HCT116 (cell line): ENCODE results near the gene DENND4B. TPM values are rescaled to one million over a fixed set of nuclear protein-coding genes. Genes with fewer than 3 reads are reported as not detected.

Source experiments
- ATAC-seq: fragments of 200-7000 bp; cut with Tn5 transposase; 2 replicates; pipeline ENCODE4 v1.9.1; 2020; ENCODE audit warnings: mild to moderate bottlenecking, moderate library complexity
- BruUV-seq: library from RNA; stranded (reverse); fragments of 400-500 nt; replicated peaks from 2 replicates; lab custom pipeline; 2021; lab: Mats Ljungman, UMichigan
- CTCF ChIA-PET: fragments of 300-600 bp; sonication (Branson Sonifier 250); formaldehyde crosslinking; loops from one replicate; lab custom pipeline; 2021; ENCODE audit warnings: antibody characterized with exemption; lab: Charles Lee
- POLR2A ChIA-PET: fragments of 300-600, 350-600 bp; sonication (Branson Sonifier 250); formaldehyde crosslinking; loops from one replicate; lab custom pipeline; 2021; ENCODE audit warnings: antibody characterized with exemption; lab: Charles Lee
- RAD21 ChIA-PET, 2 experiments: fragments of 300-600 bp; sonication (Branson Sonifier 250); formaldehyde crosslinking; loops; one replicate each; lab custom pipeline; 2023; ENCODE audit warnings: low total read pairs in 2 of 2; ENCODE audit not compliant: uncharacterized antibody in 2 of 2, unreplicated experiment in 2 of 2, low non-redundant PET in 1 of 2; lab: Charles Lee
- DNase-seq: peaks from one replicate; pipeline ENCODE4 v3.0.0-alpha.2; 2010; ENCODE audit warnings: low read depth, low spot score
- H2AFZ ChIP-seq: fragments of 200-600 bp; shearing (Covaris generic), sonication (generic); 2 replicates; pipeline ENCODE4 v1.6.1; 2017; ENCODE audit warnings: low read depth, mixed run types, mixed read lengths, antibody characterized with exemption, low read length; ENCODE audit not compliant: poor library complexity, severe bottlenecking
- H3K27ac ChIP-seq: 2 replicates; pipeline ENCODE4 v1.5.1; 2012; ENCODE audit warnings: low read depth, low read length
- H3K27me3 ChIP-seq: fragments of 200-600 bp; sonication (generic); 2 replicates; pipeline ENCODE4 v1.6.1; 2016; ENCODE audit warnings: mixed run types, low read length, mixed read lengths; ENCODE audit not compliant: insufficient read depth
- H3K36me3 ChIP-seq, 2 experiments: fragments of 200-500 bp in 1 of 2; fragments of 200-600 bp in 1 of 2; sonication (Bioruptor generic) in 1 of 2; sonication (generic) in 1 of 2; 2 replicates each; pipeline versions ENCODE4 v1.5.1 to v1.6.1; 2014 to 2016; ENCODE audit warnings: low read length in 2 of 2, inconsistent platforms in 1 of 2, mixed read lengths in 1 of 2, mixed run types in 1 of 2; ENCODE audit not compliant: insufficient read depth in 2 of 2, control insufficient read depth in 1 of 2
- H3K4me1 ChIP-seq, 2 experiments: fragments of 200-600 bp in 1 of 2; sonication (generic) in 1 of 2; 2 replicates each; pipeline versions ENCODE4 v1.5.1 to v1.6.1; 2012 to 2017; ENCODE audit warnings: low read length in 2 of 2, inconsistent platforms in 1 of 2, mild to moderate bottlenecking in 1 of 2, mixed read lengths in 1 of 2, mixed run types in 1 of 2, moderate library complexity in 1 of 2; ENCODE audit not compliant: insufficient read depth in 2 of 2, control insufficient read depth in 1 of 2
- H3K4me2 ChIP-seq: fragments of 200-600 bp; sonication (generic); 2 replicates; pipeline ENCODE4 v1.6.1; 2017; ENCODE audit warnings: mixed run types, low read length, mixed read lengths
- H3K4me3 ChIP-seq, 2 experiments: fragments of 200-600 bp in 1 of 2; sonication (generic) in 1 of 2; replicated peaks in 1 of 2; 2 replicates each; pipeline ENCODE4 v1.5.1; 2011 to 2016; ENCODE audit warnings: low read length in 2 of 2, control low read depth in 1 of 2, low read depth in 1 of 2, mild to moderate bottlenecking in 1 of 2, mixed read lengths in 1 of 2, mixed run types in 1 of 2
- H3K79me2 ChIP-seq: fragments of 200-600 bp; sonication (generic); 2 replicates; pipeline ENCODE4 v1.6.1; 2017; ENCODE audit warnings: mild to moderate bottlenecking, mixed run types, low read length, moderate library complexity, mixed read lengths; ENCODE audit not compliant: insufficient read depth
- H3K9ac ChIP-seq: fragments of 200-600 bp; sonication (generic); 2 replicates; pipeline ENCODE4 v1.6.1; 2016; ENCODE audit warnings: low read length, mixed read lengths
- H3K9me2 ChIP-seq: fragments of 200-600 bp; sonication (generic), shearing (Covaris generic); 2 replicates; pipeline ENCODE4 v1.6.1; 2017; ENCODE audit warnings: mixed run types, mild to moderate bottlenecking, moderate library complexity; ENCODE audit not compliant: insufficient read depth
- H3K9me3 ChIP-seq, 2 experiments: fragments of 200-500 bp in 1 of 2; fragments of 200-600 bp in 1 of 2; sonication (Bioruptor generic) in 1 of 2; sonication (generic) in 1 of 2; 2 replicates each; pipeline ENCODE4 v1.6.1; 2014 to 2017; ENCODE audit warnings: low read length in 2 of 2, mixed read lengths in 2 of 2, inconsistent platforms in 1 of 2, low read depth in 1 of 2, mild to moderate bottlenecking in 1 of 2, mixed run types in 1 of 2, moderate library complexity in 1 of 2; ENCODE audit not compliant: control insufficient read depth in 1 of 2, insufficient read depth in 1 of 2
- H4K20me1 ChIP-seq: fragments of 200-600 bp; sonication (generic), shearing (Covaris generic); 2 replicates; pipeline ENCODE4 v1.6.1; 2017; ENCODE audit warnings: mixed run types, mild to moderate bottlenecking, moderate library complexity; ENCODE audit not compliant: insufficient read depth
- ATF3 ChIP-seq: IDR thresholded peaks from 2 replicates; pipeline ENCODE4 v1.6.1; 2012
- CEBPB ChIP-seq: IDR thresholded peaks from 2 replicates; pipeline ENCODE4 v1.6.1; 2012; ENCODE audit warnings: low read depth
- CTCF ChIP-seq, 3 experiments: fragments of 200-600 bp in 1 of 3; sonication (generic) in 1 of 3; IDR thresholded peaks in 2 of 3; conservative IDR thresholded peaks in 1 of 3; 2 replicates each; pipeline ENCODE4 v1.5.1; 2012 to 2017; ENCODE audit warnings: low read depth in 2 of 3, low read length in 2 of 3, antibody characterized with exemption in 1 of 3, borderline replicate concordance in 1 of 3, control low read depth in 1 of 3, mild to moderate bottlenecking in 1 of 3, mixed read lengths in 1 of 3, mixed run types in 1 of 3, moderate library complexity in 1 of 3; ENCODE audit not compliant: insufficient read depth in 1 of 3
- EGR1 ChIP-seq: IDR thresholded peaks from 2 replicates; pipeline ENCODE4 v1.6.1; 2012; ENCODE audit warnings: low read depth
- ELF1 ChIP-seq: IDR thresholded peaks from 2 replicates; pipeline ENCODE4 v1.6.1; 2012; ENCODE audit warnings: low read depth, borderline replicate concordance
- EZH2 ChIP-seq: fragments of 200-600 bp; sonication (generic); IDR thresholded peaks from 2 replicates; pipeline ENCODE4 v1.6.1; 2017; ENCODE audit warnings: antibody characterized with exemption, mixed run types
- EZH2phosphoT487 ChIP-seq: fragments of 200-600 bp; IDR thresholded peaks from 2 replicates; pipeline ENCODE4 v1.6.1; 2018; ENCODE audit warnings: antibody characterized with exemption, borderline replicate concordance
- FOSL1 ChIP-seq: IDR thresholded peaks from 2 replicates; pipeline ENCODE4 v1.6.1; 2012; ENCODE audit warnings: low read depth
- RAD21 ChIP-seq: IDR thresholded peaks from 2 replicates; pipeline ENCODE4 v1.6.1; 2012; ENCODE audit warnings: low read depth, mild to moderate bottlenecking
- SIN3A ChIP-seq: IDR thresholded peaks from 2 replicates; pipeline ENCODE4 v1.6.1; 2012; ENCODE audit warnings: low read depth
- SP1 ChIP-seq: IDR thresholded peaks from 2 replicates; pipeline ENCODE4 v1.6.1; 2012; ENCODE audit warnings: low read depth
- TCF7L2 ChIP-seq: IDR thresholded peaks from 2 replicates; pipeline ENCODE4 v1.7.0; 2011; ENCODE audit warnings: borderline replicate concordance, inconsistent platforms; ENCODE audit not compliant: insufficient read depth, insufficient read length; ENCODE audit errors: extremely low read depth
- YY1 ChIP-seq: IDR thresholded peaks from 2 replicates; pipeline ENCODE4 v1.6.1; 2011; ENCODE audit warnings: low read length, low read depth, moderate library complexity, mild to moderate bottlenecking; ENCODE audit not compliant: insufficient replicate concordance; ENCODE audit errors: extremely low read depth
- ZFX ChIP-seq: fragments of 450-650 bp; IDR thresholded peaks from 2 replicates; pipeline ENCODE4 v1.6.1; 2017
- ZNF274 ChIP-seq: fragments of 200-500 bp; sonication (Bioruptor generic); IDR thresholded peaks from 2 replicates; pipeline ENCODE4 v1.6.1; 2014; ENCODE audit warnings: mild to moderate bottlenecking, low read depth, low read length, inconsistent platforms
- intact Hi-C: fragments of 100-400 bp; cut with micrococcal nuclease; formaldehyde crosslinking; loops from 2 replicates; pipeline ENCODE4 v1.10.0; 2022
- total RNA-seq: library from RNA; stranded (reverse); gene quantifications from one replicate; pipeline ENCODE4 v1.2.1, GENCODE V29; 2021; ENCODE audit not compliant: unreplicated experiment
- TF ChIP-seq, protein P1 (sequence below): IDR thresholded peaks from 2 replicates; pipeline ENCODE4 v1.6.1; 2012

The DENND4B gene
- total RNA-seq, 1 experiment from 2014 or later, result 70.8 TPM

- TSS peak; percentile 23 for BruUV-seq
- H3K27ac ChIP-seq, result no peak overlapping the region
- peaks cover 54% of the 10 kb centered on the region for H3K79me2 ChIP-seq
- H3K9me3 ChIP-seq, result no peaks in the 10 kb centered on the region
- intact Hi-C loops, result no loop called here
- no peaks in the 10 kb centered on the region for H3K4me1 ChIP-seq
- no peaks in the 10 kb centered on the region for H3K36me3 ChIP-seq
- POLR2A ChIA-PET, result no interaction called here
- DNase-seq (no peak), ATAC-seq (no peak)
- H3K9ac ChIP-seq, result no peak overlapping the region
- no peak overlapping the region for H3K4me3 ChIP-seq
- TF ChIP-seq, protein P1, sequence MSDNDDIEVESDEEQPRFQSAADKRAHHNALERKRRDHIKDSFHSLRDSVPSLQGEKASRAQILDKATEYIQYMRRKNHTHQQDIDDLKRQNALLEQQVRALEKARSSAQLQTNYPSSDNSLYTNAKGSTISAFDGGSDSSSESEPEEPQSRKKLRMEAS, result no peak
- no peak for TF ChIP-seq ZFX
- TF ChIP-seq ELF1, result no peak
- no peak for TF ChIP-seq ATF3
- TF ChIP-seq EGR1, result no peak
- no peak for TF ChIP-seq SIN3A
- TF ChIP-seq ZNF274, result no peak
- no peak for TF ChIP-seq CTCF (IDR thresholded peaks at IDR 0.05 in 2 of 3, conservative IDR thresholded peaks at IDR 0.05 in 1 of 3; ENCODE audit: borderline replicate concordance in 1 of 3, insufficient read depth in 1 of 3, low read depth in 2 of 3, low read length in 2 of 3)
- TF ChIP-seq RAD21, result no peak
- no peak for TF ChIP-seq CEBPB
- no peak for TF ChIP-seq TCF7L2
- no peak for TF ChIP-seq SP1
- no peak for TF ChIP-seq YY1
- no peak for TF ChIP-seq EZH2
- TF ChIP-seq EZH2phosphoT487, result no peak
- TF ChIP-seq FOSL1, result no peak
- H4K20me1 ChIP-seq, result no peaks in the 10 kb centered on the region
- RAD21 ChIA-PET, result no interaction called here
- no peaks in the 10 kb centered on the region for H3K9me2 ChIP-seq
- no peaks in the 10 kb centered on the region for H3K27me3 ChIP-seq
- H2AFZ ChIP-seq, result no peak overlapping the region
- no peak overlapping the region for H3K4me2 ChIP-seq
- CTCF ChIA-PET, result no interaction called here
These were observed 58.0 kb downstream of the DENND4B start for GRCh38 chr1:153888533-153888932.
